ENCODE results near the gene RASGRP4.
"Not testable (repeated sequence)": the region's sequence is repeated elsewhere in the genome, so short reads cannot be mapped to it uniquely, and the experiment has no call there.

RASGRP4 gene

GRCh38 chr19:38412491-38412890 is 13.5 kb downstream of the RASGRP4 start:
- DNase-seq, result no peak

- not testable (repeated sequence) for DNase-seq
These were observed 14.1 kb downstream of the RASGRP4 start for GRCh38 chr19:38411898-38412297.

- DNase-seq, result no peak
These were observed 14.8 kb downstream of the RASGRP4 start for GRCh38 chr19:38411041-38411712.

GRCh38 chr19:38410407-38410806 is 15.6 kb downstream of the RASGRP4 start:
- DNase-seq, result not testable (repeated sequence)

- DNase-seq, result no peak
These were observed 16.3 kb downstream of the RASGRP4 start for GRCh38 chr19:38409631-38410133.

GRCh38 chr19:38405276-38405675 is 20.7 kb downstream of the RASGRP4 start:
- DNase-seq, result no peak

- no peak for DNase-seq
These were observed 21.2 kb downstream of the RASGRP4 start for GRCh38 chr19:38404858-38405257.

- peak; percentile 98 to 99 for DNase-seq
These were observed 22.9 kb downstream of the RASGRP4 start, which contains the start of gene FAM98C for GRCh38 chr19:38402967-38403674. Gene FAM98C, plus strand, starts transcription at chr19:38403093. Its CDS starts 61 bp downstream, at chr19:38403154.

- no peak for DNase-seq
These were observed 23.4 kb downstream of the RASGRP4 start for GRCh38 chr19:38402623-38402966.

- DNase-seq, result no peak
These were observed 24.9 kb downstream of the RASGRP4 start for GRCh38 chr19:38401148-38401547.

GRCh38 chr19:38400361-38400760 is 25.7 kb downstream of the RASGRP4 start:
- DNase-seq, result no peak

- DNase-seq, result no peak
These were observed 26.5 kb downstream of the RASGRP4 start for GRCh38 chr19:38399537-38399936.

GRCh38 chr19:38399081-38399480 is 26.9 kb downstream of the RASGRP4 start:
- DNase-seq, result no peak

GRCh38 chr19:38395381-38396114 is 30.5 kb downstream of the RASGRP4 start:
- DNase-seq, result peak in 1 of 2 donors; percentile 44

GRCh38 chr19:38394488-38394887 is 31.5 kb downstream of the RASGRP4 start:
- peak; percentile 79 to 80 for DNase-seq

- DNase-seq, result no peak
These were observed 33.2 kb downstream of the RASGRP4 start for GRCh38 chr19:38392707-38393308.

- DNase-seq, result no peak
These were observed 34.0 kb downstream of the RASGRP4 start for GRCh38 chr19:38391911-38392464.

- DNase-seq, result no peak
These were observed 35.8 kb downstream of the RASGRP4 start for GRCh38 chr19:38389957-38390924.

- DNase-seq, result no peak
These were observed 36.7 kb downstream of the RASGRP4 start for GRCh38 chr19:38389101-38389925.

- no peak for DNase-seq
These were observed 37.5 kb downstream of the RASGRP4 start, which contains the start of gene SPRED3 for GRCh38 chr19:38388349-38389100. Gene SPRED3, plus strand, starts transcription at chr19:38388697. Its CDS starts 1,606 bp downstream, at chr19:38390303.

All from CD4-positive, alpha-beta T cell treated with Interleukin-4 for 1 hour (primary cell).